PC-3 (cell line): ENCODE data around the gene CDK5. TPM values are rescaled to one million over a fixed set of nuclear protein-coding genes. Genes with fewer than 3 reads are reported as not detected.

Source experiments
- ATAC-seq: fragments of 200-7000 bp; cut with Tn5 transposase; 2 replicates; pipeline ENCODE4 v1.9.1; 2020; ENCODE audit warnings: mild to moderate bottlenecking, moderate library complexity
- BruUV-seq: library from RNA; stranded (reverse); fragments of 400-500 nt; replicated peaks from 2 replicates; lab custom pipeline; 2021; lab: Mats Ljungman, UMichigan
- CTCF ChIA-PET: fragments of 300-600 bp; sonication (Branson Sonifier 250); formaldehyde crosslinking; loops from one replicate; lab custom pipeline; 2022; ENCODE audit warnings: antibody characterized with exemption; lab: Charles Lee
- POLR2A ChIA-PET: fragments of 300-600 bp; sonication (Branson Sonifier 250); formaldehyde crosslinking; loops from one replicate; lab custom pipeline; 2022; ENCODE audit warnings: antibody characterized with exemption; ENCODE audit not compliant: unreplicated experiment; lab: Charles Lee
- DNase-seq: peaks from one replicate; pipeline ENCODE4 v3.0.0-alpha.2; 2015
- H2AFZ ChIP-seq: fragments of 300-600 bp; sonication (generic); 2 replicates; pipeline ENCODE4 v1.6.0; 2016; ENCODE audit warnings: antibody characterized with exemption, low read length
- H3F3A ChIP-seq: fragments of 300-600 bp; sonication (generic); one replicate; pipeline ENCODE4 v1.6.0; 2017; ENCODE audit warnings: antibody characterized with exemption, low read length, control low read depth, mild to moderate bottlenecking; ENCODE audit not compliant: unreplicated experiment
- H3K27ac ChIP-seq: fragments of 300-600 bp; sonication (generic); 2 replicates; pipeline ENCODE4 v1.5.1; 2016; ENCODE audit warnings: mild to moderate bottlenecking, low read length
- H3K27me3 ChIP-seq: fragments of 300-600 bp; sonication (generic); 2 replicates; pipeline ENCODE4 v1.6.1; 2016; ENCODE audit warnings: low read length, mixed read lengths
- H3K36me3 ChIP-seq: fragments of 300-600 bp; sonication (generic); 2 replicates; pipeline ENCODE4 v1.6.1; 2016; ENCODE audit warnings: low read depth, mixed run types, low read length, mixed read lengths
- H3K4me1 ChIP-seq: fragments of 300-600 bp; sonication (generic); 2 replicates; pipeline ENCODE4 v1.5.1; 2016; ENCODE audit warnings: low read length; ENCODE audit not compliant: insufficient read depth
- H3K4me2 ChIP-seq: fragments of 300-600 bp; sonication (generic); 2 replicates; pipeline ENCODE4 v1.6.0; 2016; ENCODE audit warnings: low read length
- H3K4me3 ChIP-seq: fragments of 300-600 bp; sonication (generic); 2 replicates; pipeline ENCODE4 v1.5.1; 2016; ENCODE audit warnings: mild to moderate bottlenecking, low read length, mixed read lengths
- H3K79me2 ChIP-seq: fragments of 300-600 bp; sonication (generic); 2 replicates; pipeline ENCODE4 v1.6.1; 2017; ENCODE audit warnings: low read length, mixed read lengths
- H3K9ac ChIP-seq: fragments of 300-600 bp; sonication (generic); 2 replicates; pipeline ENCODE4 v1.6.0; 2016; ENCODE audit warnings: mild to moderate bottlenecking, low read length
- H3K9me2 ChIP-seq: fragments of 300-600 bp; sonication (generic); replicated peaks from 2 replicates; pipeline ENCODE4 v1.6.1; 2016; ENCODE audit warnings: mixed run types, low read length, mixed read lengths
- H3K9me3 ChIP-seq: fragments of 300-600 bp; sonication (generic); 2 replicates; pipeline ENCODE4 v1.6.1; 2016; ENCODE audit warnings: low read length, mixed read lengths
- H4K20me1 ChIP-seq: fragments of 300-600 bp; sonication (generic); 2 replicates; pipeline ENCODE4 v1.6.1; 2016; ENCODE audit warnings: low read length, mixed read lengths
- EZH2 ChIP-seq: fragments of 300-600 bp; sonication (generic); IDR thresholded peaks from one replicate; pipeline ENCODE4 v1.6.1; 2017; ENCODE audit warnings: antibody characterized with exemption, mild to moderate bottlenecking, low read length; ENCODE audit not compliant: unreplicated experiment
- EZH2phosphoT487 ChIP-seq: fragments of 300-600 bp; sonication (generic); IDR thresholded peaks from 2 replicates; pipeline ENCODE4 v1.6.1; 2018; ENCODE audit warnings: mild to moderate bottlenecking, antibody characterized with exemption, low read length, borderline replicate concordance
- intact Hi-C: fragments of 100-400 bp; cut with micrococcal nuclease; formaldehyde crosslinking; loops from 2 replicates; pipeline ENCODE4 v1.9.0; 2023
- total RNA-seq: library from RNA; depleted of rRNA; stranded (reverse); fragments of >200 nt; gene quantifications from 2 replicates; pipeline ENCODE4 v1.2.3, GENCODE V29; 2014
- TF ChIP-seq, protein P1 (sequence below): fragments of 300-600 bp; sonication (generic); conservative IDR thresholded peaks from 2 replicates; pipeline ENCODE4 v1.5.1; 2017; ENCODE audit warnings: antibody characterized with exemption, low read depth, mild to moderate bottlenecking, low read length

CDK5 gene
- total RNA-seq, 1 experiment from 2014 or later: 40.1 TPM

DNA sequence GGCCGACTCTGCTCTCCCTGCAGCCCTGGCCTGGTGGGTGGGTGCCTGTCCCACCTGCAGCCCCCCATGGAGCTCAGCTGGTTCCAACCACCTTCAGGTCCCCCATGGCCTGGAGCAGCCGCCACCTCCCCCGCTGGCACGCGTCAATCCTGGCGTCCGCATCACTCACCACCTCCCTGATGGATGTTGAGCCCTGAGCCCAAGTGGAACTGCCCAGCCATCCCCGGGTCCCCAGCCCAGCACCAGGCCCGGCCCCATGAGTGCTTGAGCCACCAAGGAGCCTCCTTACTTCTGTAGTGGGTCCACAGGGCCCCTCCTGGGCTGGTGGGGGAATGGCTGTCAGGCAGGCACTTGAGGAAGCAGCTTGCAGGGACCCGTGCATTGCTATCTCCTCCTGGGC lies 43.2 kb upstream of the CDK5 start:
- H3K4me3 ChIP-seq: no peak overlapping the region
- CTCF ChIA-PET: no interaction called here

GRCh38 chr7:151099486-151100211 lies 42.0 kb upstream of the CDK5 start:
- Histone ChIP-seq H3K4me1 (no peaks in the 10 kb centered on the region), H3K9me3 (no peaks in the 10 kb centered on the region), H3K9ac (no peak overlapping the region), H2AFZ (no peak overlapping the region), H3F3A (no peaks in the 10 kb centered on the region), H3K36me3 (no peaks in the 10 kb centered on the region), H3K9me2 (no peaks in the 10 kb centered on the region), H4K20me1 (peaks cover 5% of the 10 kb centered on the region; the same call in 1 of the 2 replicates), H3K4me2 (no peak overlapping the region), H3K27me3 (no peaks in the 10 kb centered on the region), H3K4me3 (no peak overlapping the region), H3K79me2 (peaks cover 88% of the 10 kb centered on the region), H3K27ac (no peak overlapping the region)
- intact Hi-C loops: no loop called here
- TF ChIP-seq, protein P1, sequence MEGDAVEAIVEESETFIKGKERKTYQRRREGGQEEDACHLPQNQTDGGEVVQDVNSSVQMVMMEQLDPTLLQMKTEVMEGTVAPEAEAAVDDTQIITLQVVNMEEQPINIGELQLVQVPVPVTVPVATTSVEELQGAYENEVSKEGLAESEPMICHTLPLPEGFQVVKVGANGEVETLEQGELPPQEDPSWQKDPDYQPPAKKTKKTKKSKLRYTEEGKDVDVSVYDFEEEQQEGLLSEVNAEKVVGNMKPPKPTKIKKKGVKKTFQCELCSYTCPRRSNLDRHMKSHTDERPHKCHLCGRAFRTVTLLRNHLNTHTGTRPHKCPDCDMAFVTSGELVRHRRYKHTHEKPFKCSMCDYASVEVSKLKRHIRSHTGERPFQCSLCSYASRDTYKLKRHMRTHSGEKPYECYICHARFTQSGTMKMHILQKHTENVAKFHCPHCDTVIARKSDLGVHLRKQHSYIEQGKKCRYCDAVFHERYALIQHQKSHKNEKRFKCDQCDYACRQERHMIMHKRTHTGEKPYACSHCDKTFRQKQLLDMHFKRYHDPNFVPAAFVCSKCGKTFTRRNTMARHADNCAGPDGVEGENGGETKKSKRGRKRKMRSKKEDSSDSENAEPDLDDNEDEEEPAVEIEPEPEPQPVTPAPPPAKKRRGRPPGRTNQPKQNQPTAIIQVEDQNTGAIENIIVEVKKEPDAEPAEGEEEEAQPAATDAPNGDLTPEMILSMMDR: no peak
- no peak for TF ChIP-seq EZH2phosphoT487
- no peak for TF ChIP-seq EZH2
- no TSS peak for BruUV-seq
- no peak for ATAC-seq
- DNase-seq: no peak
- ChIA-PET POLR2A (no interaction called here), CTCF (no interaction called here)

More for the DNA sequence above, 43.2 kb upstream of the CDK5 start:
- DNase-seq (no peak), ATAC-seq (no peak)
- no peaks in the 10 kb centered on the region for H3K9me3 ChIP-seq
- no peaks in the 10 kb centered on the region for H3K36me3 ChIP-seq
- no TSS peak for BruUV-seq
- peaks cover 80% of the 10 kb centered on the region for H3K79me2 ChIP-seq
- no peak overlapping the region for H3K9ac ChIP-seq
- TF ChIP-seq EZH2phosphoT487: no peak
- TF ChIP-seq, protein P1: no peak
- TF ChIP-seq EZH2: no peak
- no peaks in the 10 kb centered on the region for H3K9me2 ChIP-seq
- H3K27me3 ChIP-seq: no peaks in the 10 kb centered on the region
- H3K4me2 ChIP-seq: no peak overlapping the region
- no peaks in the 10 kb centered on the region for H3F3A ChIP-seq
- H3K27ac ChIP-seq: no peak overlapping the region
- peaks cover 1% of the 10 kb centered on the region; the same call in 1 of the 2 replicates for H4K20me1 ChIP-seq
- no peaks in the 10 kb centered on the region for H3K4me1 ChIP-seq
- H2AFZ ChIP-seq: no peak overlapping the region
- POLR2A ChIA-PET: no interaction called here
- intact Hi-C loops: no loop called here

- H4K20me1 ChIP-seq: peaks cover 30% of the 10 kb centered on the region
These were observed 38.3 kb upstream of the CDK5 start for GRCh38 chr7:151095828-151096475.

More at GRCh38 chr7:151095828-151096475, 38.3 kb upstream of the CDK5 start:
- DNase-seq (no peak), ATAC-seq (no peak)
- no peak overlapping the region for H2AFZ ChIP-seq
- no peak overlapping the region for H3K4me3 ChIP-seq
- no peaks in the 10 kb centered on the region; the same call in 1 of the 2 replicates for H3K36me3 ChIP-seq
- H3K4me1 ChIP-seq: no peaks in the 10 kb centered on the region
- TF ChIP-seq, protein P1: no peak
- TF ChIP-seq EZH2phosphoT487 (no peak), EZH2 (no peak)
- BruUV-seq: no TSS peak
- H3K9me2 ChIP-seq: no peaks in the 10 kb centered on the region
- ChIA-PET CTCF (no interaction called here), POLR2A (no interaction called here)
- peaks cover 93% of the 10 kb centered on the region for H3K79me2 ChIP-seq
- H3K4me2 ChIP-seq: no peak overlapping the region
- H3K9me3 ChIP-seq: no peaks in the 10 kb centered on the region
- intact Hi-C loops: no loop called here
- H3K9ac ChIP-seq: no peak overlapping the region
- no peaks in the 10 kb centered on the region for H3F3A ChIP-seq
- H3K27me3 ChIP-seq: no peaks in the 10 kb centered on the region
- no peak overlapping the region for H3K27ac ChIP-seq
